Uterus (tissue), 4 donors: Measurements from ENCODE around the gene TAF1B. TPM values are rescaled to one million over a fixed set of nuclear protein-coding genes. Genes with fewer than 3 reads are reported as not detected.
"Not testable (repeated sequence)": the region's sequence is repeated elsewhere in the genome, so short reads cannot be mapped to it uniquely, and the experiment has no call there.

Experiments used
- DNase-seq, 2 donors: peaks; one replicate each; pipeline ENCODE4 v3.0.0-alpha.2; 2019 to 2020
- H3K27ac ChIP-seq, 2 donors: fragments of 200-600 bp; sonication (generic); 1 replicate in 1 of 2; 2 replicates in 1 of 2; pipeline ENCODE4 v1.5.1; 2016 to 2018
- H3K27me3 ChIP-seq, 2 donors: fragments of 200-600 bp; sonication (generic); one replicate each; pipeline ENCODE4 v1.5.1; 2018 to 2019; ENCODE audit warnings: control low read depth in 1 of 2
- H3K36me3 ChIP-seq, 2 donors: fragments of 200-600 bp; sonication (generic); one replicate each; pipeline ENCODE4 v1.5.1; 2019; ENCODE audit warnings: control low read depth in 1 of 2
- H3K4me1 ChIP-seq, 2 donors: fragments of 200-600 bp; sonication (generic); one replicate each; pipeline ENCODE4 v1.5.1; 2018 to 2019; ENCODE audit warnings: control low read depth in 1 of 2
- H3K4me3 ChIP-seq, 2 donors: fragments of 200-600 bp; sonication (generic); 1 replicate in 1 of 2; 2 replicates in 1 of 2; pipeline ENCODE4 v1.5.1; 2018 to 2019; ENCODE audit warnings: mild to moderate bottlenecking in 1 of 2
- H3K9me3 ChIP-seq, 2 donors: fragments of 200-600 bp; sonication (generic); one replicate each; pipeline ENCODE4 v1.5.1; 2019; ENCODE audit warnings: control low read depth in 1 of 2
- CTCF ChIP-seq, 4 experiments: fragments of 200-600 bp in 2 of 4; fragments of 450-650 bp in 2 of 4; sonication (generic) in 2 of 4; IDR thresholded peaks; one replicate each; pipeline ENCODE4 v1.5.1; 2016 to 2019; ENCODE audit warnings: antibody characterized with exemption in 4 of 4, mild to moderate bottlenecking in 2 of 4, moderate library complexity in 1 of 4
- POLR2A ChIP-seq, 2 donors: fragments of 450-650 bp; IDR thresholded peaks; one replicate each; pipeline ENCODE4 v1.6.1; 2016; ENCODE audit warnings: antibody characterized with exemption in 2 of 2, mild to moderate bottlenecking in 1 of 2, moderate library complexity in 1 of 2
- intact Hi-C: fragments of 100-400 bp; cut with DNase I; formaldehyde crosslinking; loops from one replicate; pipeline ENCODE4 v1.15.1; 2023; ENCODE audit warnings: low total_unique reads
- total RNA-seq, 4 donors: library from RNA; depleted of rRNA in 3 of 4; stranded (reverse); fragments of >200 nt in 3 of 4; gene quantifications; one replicate each; pipeline versions ENCODE4 v1.1.0 to v1.2.4, GENCODE V29; 2014 to 2023
- donor health status: DM: yes; HTN: yes; CAD: no.

TAF1B gene
- total RNA-seq, 4 donors from 2014 or later: 5.1 to 53.6 (median 19.0) TPM

GRCh38 chr2:9824956-9825720, 18.1 kb upstream of the TAF1B start:
- TF ChIP-seq POLR2A (IDR thresholded peaks at IDR 0.05): no peak
- no peak for TF ChIP-seq CTCF (IDR thresholded peaks at IDR 0.05)
- H3K9me3 ChIP-seq: no peaks in the 10 kb centered on the region
- H3K36me3 ChIP-seq: no peaks in the 10 kb centered on the region
- no peak overlapping the region for H3K4me3 ChIP-seq
- H3K27me3 ChIP-seq: no peaks in the 10 kb centered on the region
- DNase-seq: no peak
- H3K27ac ChIP-seq: no peak overlapping the region
- H3K4me1 ChIP-seq: no peaks in the 10 kb centered on the region
- intact Hi-C loops: no loop called here

GRCh38 chr2:9826208-9826607, 17.1 kb upstream of the TAF1B start:
- no peak for DNase-seq
- Histone ChIP-seq H3K27ac (no peak overlapping the region), H3K36me3 (no peaks in the 10 kb centered on the region), H3K4me3 (no peak overlapping the region), H3K4me1 (no peaks in the 10 kb centered on the region), H3K9me3 (no peaks in the 10 kb centered on the region), H3K27me3 (no peaks in the 10 kb centered on the region)
- intact Hi-C loops: no loop called here
- no peak for TF ChIP-seq CTCF (IDR thresholded peaks at IDR 0.05)
- TF ChIP-seq POLR2A (IDR thresholded peaks at IDR 0.05): no peak

- no peak overlapping the region for H3K4me3 ChIP-seq
- TF ChIP-seq POLR2A (IDR thresholded peaks at IDR 0.05) (no peak), CTCF (IDR thresholded peaks at IDR 0.05) (no peak)
- no peak for DNase-seq
- no peak overlapping the region for H3K27ac ChIP-seq
- H3K27me3 ChIP-seq: no peaks in the 10 kb centered on the region
- no peaks in the 10 kb centered on the region for H3K4me1 ChIP-seq
- intact Hi-C loops: no loop called here
- no peaks in the 10 kb centered on the region for H3K36me3 ChIP-seq
- H3K9me3 ChIP-seq: no peaks in the 10 kb centered on the region
Measured at GRCh38 chr2:9830685-9831410, 12.4 kb upstream of the TAF1B start.

GRCh38 chr2:9831670-9832069, 11.6 kb upstream of the TAF1B start:
- no peaks in the 10 kb centered on the region for H3K36me3 ChIP-seq
- no peak overlapping the region for H3K4me3 ChIP-seq
- no peaks in the 10 kb centered on the region for H3K4me1 ChIP-seq
- H3K27me3 ChIP-seq: no peaks in the 10 kb centered on the region
- no peak for TF ChIP-seq CTCF (IDR thresholded peaks at IDR 0.05)
- TF ChIP-seq POLR2A (IDR thresholded peaks at IDR 0.05): no peak
- no peaks in the 10 kb centered on the region for H3K9me3 ChIP-seq
- H3K27ac ChIP-seq: no peak overlapping the region
- intact Hi-C loops: no loop called here
- DNase-seq: no peak

GRCh38 chr2:9832586-9832985, 10.7 kb upstream of the TAF1B start:
- H3K27me3 ChIP-seq: no peaks in the 10 kb centered on the region
- TF ChIP-seq CTCF (IDR thresholded peaks at IDR 0.05): no peak
- TF ChIP-seq POLR2A (IDR thresholded peaks at IDR 0.05): no peak
- intact Hi-C loops: no loop called here
- H3K9me3 ChIP-seq: no peaks in the 10 kb centered on the region
- no peak for DNase-seq
- no peak overlapping the region for H3K4me3 ChIP-seq
- H3K27ac ChIP-seq: no peak overlapping the region
- no peaks in the 10 kb centered on the region for H3K36me3 ChIP-seq
- H3K4me1 ChIP-seq: no peaks in the 10 kb centered on the region

- DNase-seq, intact Hi-C loops, H3K27ac ChIP-seq, H3K4me3 ChIP-seq, H3K27me3 ChIP-seq, H3K9me3 ChIP-seq, H3K36me3 ChIP-seq, H3K4me1 ChIP-seq: not testable (repeated sequence)
Measured at GRCh38 chr2:9835068-9835467, 8.2 kb upstream of the TAF1B start.
